Measurements from ENCODE around the gene GALNT9.

Gene GALNT9

GRCh38 chr12:132194556-132194955 is 134.8 kb downstream of the GALNT9 start:
- H3K9me3 Mint-ChIP-seq = peaks cover 12 to 20% of the 10 kb centered on the region in 2 donors
- no peaks in the 10 kb centered on the region for H3K27me3 Mint-ChIP-seq
- no peak for ATAC-seq

GRCh38 chr12:132194056-132194455 is 135.3 kb downstream of the GALNT9 start:
- Mint-ChIP-seq H3K27ac (no peak overlapping the region), H3K9me3 (peaks cover 12 to 20% of the 10 kb centered on the region in 2 donors), H3K4me3 (no peak overlapping the region), H3K27me3 (no peaks in the 10 kb centered on the region), H3K4me1 (peaks cover 19% of the 10 kb centered on the region)
- DNase-seq (no peak), ATAC-seq (no peak)

More at GRCh38 chr12:132194556-132194955, 134.8 kb downstream of the GALNT9 start:
- no peak overlapping the region for H3K27ac Mint-ChIP-seq
- peaks cover 14% of the 10 kb centered on the region for H3K4me1 Mint-ChIP-seq
- no peak overlapping the region for H3K4me3 Mint-ChIP-seq
- no peak for DNase-seq

GRCh38 chr12:132191715-132192553 is 137.5 kb downstream of the GALNT9 start:
- peaks cover 12 to 20% of the 10 kb centered on the region in 2 donors for H3K9me3 Mint-ChIP-seq
- no peaks in the 10 kb centered on the region for H3K27me3 Mint-ChIP-seq
- H3K4me3 Mint-ChIP-seq = no peak overlapping the region
- H3K4me1 Mint-ChIP-seq = peaks cover 39% of the 10 kb centered on the region
- H3K27ac Mint-ChIP-seq = no peak overlapping the region
- DNase-seq (no peak), ATAC-seq (no peak)

GRCh38 chr12:132190834-132191500 is 138.4 kb downstream of the GALNT9 start:
- peaks cover 49% of the 10 kb centered on the region for H3K4me1 Mint-ChIP-seq
- no peaks in the 10 kb centered on the region for H3K27me3 Mint-ChIP-seq
- peak overlapping the region; percentile 85 to 89 for H3K4me3 Mint-ChIP-seq
- ATAC-seq (no peak), DNase-seq (no peak)
- H3K27ac Mint-ChIP-seq = no peak overlapping the region
- peaks cover 12 to 20% of the 10 kb centered on the region in 2 donors for H3K9me3 Mint-ChIP-seq

GRCh38 chr12:132190012-132190755 is 139.2 kb downstream of the GALNT9 start:
- no peaks in the 10 kb centered on the region for H3K27me3 Mint-ChIP-seq
- peaks cover 57% of the 10 kb centered on the region for H3K4me1 Mint-ChIP-seq
- peaks cover 12 to 20% of the 10 kb centered on the region in 2 donors for H3K9me3 Mint-ChIP-seq
- ATAC-seq (peak; percentile 29), DNase-seq (no peak)
- H3K27ac Mint-ChIP-seq = peak overlapping the region; percentile 92
- peak overlapping the region; percentile 85 to 89 for H3K4me3 Mint-ChIP-seq

- Mint-ChIP-seq H3K9me3 (peaks cover 12 to 19% of the 10 kb centered on the region in 2 donors), H3K27me3 (no peaks in the 10 kb centered on the region), H3K4me1 (peaks cover 59% of the 10 kb centered on the region), H3K27ac (peak overlapping the region; percentile 92), H3K4me3 (peak overlapping the region; percentile 85 to 89)
- ATAC-seq (peak; percentile 94), DNase-seq (peak; percentile 94 to 95)
Measured at GRCh38 chr12:132189378-132190011, 139.9 kb downstream of the GALNT9 start.

- Mint-ChIP-seq H3K4me1 (peaks cover 59% of the 10 kb centered on the region), H3K4me3 (peak overlapping the region; percentile 85 to 89), H3K27ac (no peak overlapping the region), H3K9me3 (peaks cover 7 to 14% of the 10 kb centered on the region in 2 donors), H3K27me3 (no peaks in the 10 kb centered on the region)
- no peak for DNase-seq
- no peak for ATAC-seq
Measured at GRCh38 chr12:132188916-132189325, 140.5 kb downstream of the GALNT9 start.

- Mint-ChIP-seq H3K27ac (no peak overlapping the region), H3K4me3 (peak overlapping the region; percentile 85 to 89), H3K9me3 (peaks cover 4 to 9% of the 10 kb centered on the region in 2 donors), H3K27me3 (no peaks in the 10 kb centered on the region), H3K4me1 (peaks cover 59% of the 10 kb centered on the region)
- no peak for DNase-seq
- no peak for ATAC-seq
Measured at GRCh38 chr12:132188451-132188901, 140.9 kb downstream of the GALNT9 start.

GRCh38 chr12:132187646-132188450 is 141.5 kb downstream of the GALNT9 start:
- H3K27ac Mint-ChIP-seq = no peak overlapping the region
- ATAC-seq (no peak), DNase-seq (no peak)
- H3K9me3 Mint-ChIP-seq = peaks cover 0 to 3% of the 10 kb centered on the region in 2 donors
- peak overlapping the region; percentile 85 to 89 for H3K4me3 Mint-ChIP-seq
- H3K4me1 Mint-ChIP-seq = peaks cover 59% of the 10 kb centered on the region
- H3K27me3 Mint-ChIP-seq = no peaks in the 10 kb centered on the region

GRCh38 chr12:132186857-132187620 is 142.3 kb downstream of the GALNT9 start:
- H3K27me3 Mint-ChIP-seq = no peaks in the 10 kb centered on the region
- no peak for ATAC-seq
- DNase-seq = peak in 1 of 2 donors; percentile 30
- H3K4me3 Mint-ChIP-seq = peak overlapping the region; percentile 75 to 84
- peaks cover 59% of the 10 kb centered on the region for H3K4me1 Mint-ChIP-seq
- H3K9me3 Mint-ChIP-seq = no peaks in the 10 kb centered on the region
- peak overlapping the region in 1 of 2 donors; percentile 21 for H3K27ac Mint-ChIP-seq

GRCh38 chr12:132186208-132186856 is 143.1 kb downstream of the GALNT9 start:
- ATAC-seq = no peak
- no peaks in the 10 kb centered on the region for H3K9me3 Mint-ChIP-seq
- peak overlapping the region; percentile 75 to 84 for H3K4me3 Mint-ChIP-seq
- peak overlapping the region; percentile 16 to 94 for H3K27ac Mint-ChIP-seq
- H3K4me1 Mint-ChIP-seq = peaks cover 60% of the 10 kb centered on the region
- no peaks in the 10 kb centered on the region for H3K27me3 Mint-ChIP-seq
- no peak for DNase-seq

- Mint-ChIP-seq H3K9me3 (no peaks in the 10 kb centered on the region), H3K4me3 (peak overlapping the region; percentile 75 to 84), H3K4me1 (peaks cover 58% of the 10 kb centered on the region), H3K27ac (peak overlapping the region; percentile 60 to 94), H3K27me3 (no peaks in the 10 kb centered on the region)
- DNase-seq (no peak), ATAC-seq (no peak)
Measured at GRCh38 chr12:132185705-132186104, 143.7 kb downstream of the GALNT9 start.

GRCh38 chr12:132182711-132183365 is 146.6 kb downstream of the GALNT9 start:
- Mint-ChIP-seq H3K27ac (no peak overlapping the region), H3K9me3 (no peaks in the 10 kb centered on the region), H3K4me3 (no peak overlapping the region), H3K4me1 (peaks cover 53% of the 10 kb centered on the region), H3K27me3 (no peaks in the 10 kb centered on the region)
- DNase-seq (no peak), ATAC-seq (no peak)
